Right atrium auricular region (tissue), 2 donors: Measurements from ENCODE around the gene ADM. TPM values are rescaled to one million over a fixed set of nuclear protein-coding genes. Genes with fewer than 3 reads are reported as not detected.

Source experiments
- DNase-seq: peaks from one replicate; pipeline ENCODE4 v3.0.0-alpha.2; 2019; ENCODE audit warnings: low spot score
- H3K27ac ChIP-seq, 2 donors: fragments of 200-600 bp; sonication (generic); 1 replicate in 1 of 2; 2 replicates in 1 of 2; pipeline ENCODE4 v1.5.1; 2016 to 2019
- H3K27me3 ChIP-seq, 2 donors: fragments of 200-600 bp; sonication (generic); one replicate each; pipeline versions ENCODE4 v1.5.1 to v1.6.0; 2017 to 2019
- H3K36me3 ChIP-seq: fragments of 200-600 bp; sonication (generic); one replicate; pipeline ENCODE4 v1.5.1; 2016
- H3K4me1 ChIP-seq, 2 donors: fragments of 200-600 bp; sonication (generic); one replicate each; pipeline versions ENCODE4 v1.5.1 to v1.6.0; 2017 to 2019
- H3K4me3 ChIP-seq, 2 donors: fragments of 200-600 bp; sonication (generic); 1 replicate in 1 of 2; 2 replicates in 1 of 2; pipeline ENCODE4 v1.5.1; 2017 to 2019; ENCODE audit warnings: mild to moderate bottlenecking in 1 of 2, moderate library complexity in 1 of 2
- H3K9me3 ChIP-seq, 2 donors: fragments of 200-600 bp; sonication (generic); one replicate each; pipeline ENCODE4 v1.5.1; 2019
- CTCF ChIP-seq, 2 donors: fragments of 200-600 bp; sonication (generic); IDR thresholded peaks; one replicate each; pipeline ENCODE4 v1.5.1; 2019; ENCODE audit warnings: antibody characterized with exemption in 2 of 2
- total RNA-seq, 2 donors: library from RNA; depleted of rRNA; stranded (reverse); fragments of >200 nt; gene quantifications; one replicate each; pipeline ENCODE4 v1.1.0, GENCODE V29; 2016

ADM gene
- total RNA-seq, 2 donors from 2014 or later = 31.2 to 217 TPM

GRCh38 chr11:10275714-10276113, 29.2 kb upstream of the ADM start:
- no peak for DNase-seq
- no peak for TF ChIP-seq CTCF (IDR thresholded peaks at IDR 0.05)
- no peak overlapping the region for H3K4me3 ChIP-seq
- no peaks in the 10 kb centered on the region for H3K4me1 ChIP-seq
- H3K27me3 ChIP-seq = no peaks in the 10 kb centered on the region
- H3K27ac ChIP-seq = no peak overlapping the region
- no peaks in the 10 kb centered on the region for H3K9me3 ChIP-seq
- no peaks in the 10 kb centered on the region for H3K36me3 ChIP-seq

- no peak for TF ChIP-seq CTCF (IDR thresholded peaks at IDR 0.05)
- H3K27ac ChIP-seq = no peak overlapping the region
Measured at GRCh38 chr11:10282117-10282516, 22.8 kb upstream of the ADM start.

GRCh38 chr11:10283991-10284390, 20.9 kb upstream of the ADM start:
- no peaks in the 10 kb centered on the region for H3K9me3 ChIP-seq
- no peaks in the 10 kb centered on the region for H3K36me3 ChIP-seq
- no peak overlapping the region for H3K27ac ChIP-seq
- H3K27me3 ChIP-seq = no peaks in the 10 kb centered on the region
- H3K4me1 ChIP-seq = peaks cover 0 to 3% of the 10 kb centered on the region in 2 donors
- no peak for DNase-seq
- TF ChIP-seq CTCF (IDR thresholded peaks at IDR 0.05) = no peak
- no peak overlapping the region for H3K4me3 ChIP-seq

More at GRCh38 chr11:10282117-10282516, 22.8 kb upstream of the ADM start:
- Histone ChIP-seq H3K36me3 (no peaks in the 10 kb centered on the region), H3K4me3 (no peak overlapping the region), H3K27me3 (no peaks in the 10 kb centered on the region), H3K4me1 (no peaks in the 10 kb centered on the region), H3K9me3 (no peaks in the 10 kb centered on the region)
- no peak for DNase-seq

GRCh38 chr11:10285148-10285802, 19.6 kb upstream of the ADM start:
- no peak for DNase-seq
- H3K4me3 ChIP-seq = no peak overlapping the region
- no peaks in the 10 kb centered on the region for H3K9me3 ChIP-seq
- H3K27me3 ChIP-seq = no peaks in the 10 kb centered on the region
- peaks cover 0 to 14% of the 10 kb centered on the region in 2 donors for H3K4me1 ChIP-seq
- no peak overlapping the region for H3K27ac ChIP-seq
- no peak for TF ChIP-seq CTCF (IDR thresholded peaks at IDR 0.05)
- H3K36me3 ChIP-seq = no peaks in the 10 kb centered on the region

GRCh38 chr11:10287140-10287539, 17.7 kb upstream of the ADM start:
- no peak for TF ChIP-seq CTCF (IDR thresholded peaks at IDR 0.05)
- H3K4me1 ChIP-seq = peaks cover 0 to 20% of the 10 kb centered on the region in 2 donors

More at GRCh38 chr11:10287140-10287539, 17.7 kb upstream of the ADM start:
- no peak for DNase-seq
- Histone ChIP-seq H3K4me3 (no peak overlapping the region), H3K36me3 (no peaks in the 10 kb centered on the region), H3K27ac (no peak overlapping the region), H3K27me3 (no peaks in the 10 kb centered on the region), H3K9me3 (no peaks in the 10 kb centered on the region)
